ENCODE measurements around the gene OR4E1. TPM values are rescaled to one million over a fixed set of nuclear protein-coding genes. Genes with fewer than 3 reads are reported as not detected.
"Not testable (repeated sequence)": the region's sequence is repeated elsewhere in the genome, so short reads cannot be mapped to it uniquely, and the experiment has no call there.

Gene OR4E1
- total and polyA plus RNA-seq, 4 donors = not detected

DNA sequence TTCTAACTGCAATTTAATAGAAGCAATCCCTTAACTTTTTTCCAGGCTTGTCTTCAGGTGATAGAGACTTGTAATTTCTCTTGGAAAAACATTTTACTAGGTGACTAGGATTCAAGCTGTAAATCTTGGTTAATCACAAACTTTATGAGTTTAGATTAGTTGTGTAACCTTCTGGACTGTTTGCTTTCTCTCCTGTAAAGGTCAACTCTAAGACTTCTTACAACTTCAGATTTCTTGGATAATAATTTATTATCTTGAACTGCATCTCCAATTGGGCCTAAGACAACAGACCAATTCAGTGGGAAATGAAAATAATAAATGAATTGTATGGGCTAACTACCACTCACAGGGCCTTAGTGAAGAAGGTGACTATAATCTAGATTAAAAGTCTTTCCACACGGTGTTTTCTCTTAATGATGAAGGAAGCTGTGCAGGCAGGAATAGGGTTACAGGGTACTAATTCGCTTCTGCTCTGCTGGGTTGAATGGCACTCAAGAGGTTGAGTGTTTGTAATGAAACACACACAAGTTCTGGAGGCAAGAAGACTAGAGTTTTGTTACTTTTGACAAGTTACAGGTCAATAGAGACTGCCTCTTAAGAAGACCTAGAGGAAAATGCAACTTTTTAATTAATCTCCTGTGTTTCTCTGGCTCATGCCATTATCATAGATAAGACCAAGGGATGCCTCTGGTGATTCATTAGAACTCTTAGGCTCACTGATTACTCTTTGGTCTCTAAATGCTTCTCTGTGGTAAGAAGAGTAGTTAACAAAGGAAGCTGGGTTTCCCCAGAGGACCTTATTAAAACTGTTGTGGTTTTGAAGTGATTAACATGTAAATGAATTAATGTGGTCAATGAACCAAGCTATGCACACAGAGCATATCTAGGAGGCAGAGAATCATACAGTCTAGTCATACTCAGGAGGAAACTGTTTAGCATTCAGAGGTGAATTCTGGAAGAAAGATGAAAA, 30.0 kb upstream of the OR4E1 start:
- 63% methylated on average over 2 of the region's 2 CpGs for WGBS
- H3K4me1 ChIP-seq (ENCODE audit: control insufficient read depth in 4 of 4, insufficient read depth in 4 of 4, low read length in 3 of 4) = no peaks in the 10 kb centered on the region
- no peak for DNase-seq (ENCODE audit: low spot score)
- H3K27ac ChIP-seq (ENCODE audit: low read depth in 1 of 2, low read length in 2 of 2) = no peak overlapping the region
- H3K9me3 ChIP-seq (ENCODE audit: control insufficient read depth in 4 of 4, low read length in 3 of 4) = peaks cover 3 to 6% (median 4%) of the 10 kb centered on the region in 4 donors
- no peak overlapping the region for H3K9ac ChIP-seq (ENCODE audit: low read depth in 1 of 2, low read length in 2 of 2)
- TF ChIP-seq HNF4G (IDR thresholded peaks at IDR 0.05) = no peak
- TF ChIP-seq FOXA1 (IDR thresholded peaks at IDR 0.05) = no peak
- no peak for TF ChIP-seq JUND (IDR thresholded peaks at IDR 0.05)
- H3K27me3 ChIP-seq (ENCODE audit: control insufficient read depth in 4 of 4, insufficient read depth in 4 of 4, low read length in 3 of 4) = no peaks in the 10 kb centered on the region
- H3K4me3 ChIP-seq (ENCODE audit: low read depth in 1 of 3, low read length in 3 of 3) = no peak overlapping the region
- H3K36me3 ChIP-seq (ENCODE audit: control insufficient read depth in 4 of 4, insufficient read depth in 3 of 4, low read depth in 1 of 4, low read length in 3 of 4) = no peaks in the 10 kb centered on the region

DNA sequence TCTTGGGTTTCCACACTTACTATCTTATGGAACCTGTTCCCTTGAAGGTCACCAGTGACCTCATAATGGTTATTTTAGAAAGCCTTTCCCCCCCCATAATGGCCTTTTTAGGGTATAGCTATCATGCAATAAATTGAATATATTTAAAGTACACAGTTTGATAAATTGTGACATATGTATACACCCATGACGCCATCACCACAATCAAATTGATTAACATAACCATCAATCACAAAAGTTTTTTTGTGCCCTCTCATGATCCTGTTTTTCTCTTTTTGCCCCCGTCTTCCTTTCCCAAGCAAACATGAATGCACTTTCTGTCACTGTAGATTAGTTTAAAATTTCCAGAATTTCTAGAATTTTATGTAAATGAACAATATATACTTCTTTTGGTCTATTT, 28.7 kb upstream of the OR4E1 start:
- Histone ChIP-seq H3K9ac (ENCODE audit: low read depth in 1 of 2, low read length in 2 of 2) (no peak overlapping the region), H3K4me1 (ENCODE audit: control insufficient read depth in 4 of 4, insufficient read depth in 4 of 4, low read length in 3 of 4) (no peaks in the 10 kb centered on the region), H3K27me3 (ENCODE audit: control insufficient read depth in 4 of 4, insufficient read depth in 4 of 4, low read length in 3 of 4) (no peaks in the 10 kb centered on the region), H3K27ac (ENCODE audit: low read depth in 1 of 2, low read length in 2 of 2) (no peak overlapping the region), H3K36me3 (ENCODE audit: control insufficient read depth in 4 of 4, insufficient read depth in 3 of 4, low read depth in 1 of 4, low read length in 3 of 4) (no peaks in the 10 kb centered on the region), H3K9me3 (ENCODE audit: control insufficient read depth in 4 of 4, low read length in 3 of 4) (peaks cover 3 to 6% (median 3%) of the 10 kb centered on the region in 4 donors), H3K4me3 (ENCODE audit: low read depth in 1 of 3, low read length in 3 of 3) (no peak overlapping the region)
- TF ChIP-seq GABPA (IDR thresholded peaks at IDR 0.05 in 1 of 2, conservative IDR thresholded peaks at IDR 0.05 in 1 of 2) = no peak
- TF ChIP-seq JUND (IDR thresholded peaks at IDR 0.05) = no peak
- TF ChIP-seq, protein P1, sequence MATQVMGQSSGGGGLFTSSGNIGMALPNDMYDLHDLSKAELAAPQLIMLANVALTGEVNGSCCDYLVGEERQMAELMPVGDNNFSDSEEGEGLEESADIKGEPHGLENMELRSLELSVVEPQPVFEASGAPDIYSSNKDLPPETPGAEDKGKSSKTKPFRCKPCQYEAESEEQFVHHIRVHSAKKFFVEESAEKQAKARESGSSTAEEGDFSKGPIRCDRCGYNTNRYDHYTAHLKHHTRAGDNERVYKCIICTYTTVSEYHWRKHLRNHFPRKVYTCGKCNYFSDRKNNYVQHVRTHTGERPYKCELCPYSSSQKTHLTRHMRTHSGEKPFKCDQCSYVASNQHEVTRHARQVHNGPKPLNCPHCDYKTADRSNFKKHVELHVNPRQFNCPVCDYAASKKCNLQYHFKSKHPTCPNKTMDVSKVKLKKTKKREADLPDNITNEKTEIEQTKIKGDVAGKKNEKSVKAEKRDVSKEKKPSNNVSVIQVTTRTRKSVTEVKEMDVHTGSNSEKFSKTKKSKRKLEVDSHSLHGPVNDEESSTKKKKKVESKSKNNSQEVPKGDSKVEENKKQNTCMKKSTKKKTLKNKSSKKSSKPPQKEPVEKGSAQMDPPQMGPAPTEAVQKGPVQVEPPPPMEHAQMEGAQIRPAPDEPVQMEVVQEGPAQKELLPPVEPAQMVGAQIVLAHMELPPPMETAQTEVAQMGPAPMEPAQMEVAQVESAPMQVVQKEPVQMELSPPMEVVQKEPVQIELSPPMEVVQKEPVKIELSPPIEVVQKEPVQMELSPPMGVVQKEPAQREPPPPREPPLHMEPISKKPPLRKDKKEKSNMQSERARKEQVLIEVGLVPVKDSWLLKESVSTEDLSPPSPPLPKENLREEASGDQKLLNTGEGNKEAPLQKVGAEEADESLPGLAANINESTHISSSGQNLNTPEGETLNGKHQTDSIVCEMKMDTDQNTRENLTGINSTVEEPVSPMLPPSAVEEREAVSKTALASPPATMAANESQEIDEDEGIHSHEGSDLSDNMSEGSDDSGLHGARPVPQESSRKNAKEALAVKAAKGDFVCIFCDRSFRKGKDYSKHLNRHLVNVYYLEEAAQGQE (IDR thresholded peaks at IDR 0.05) = no peak
- TF ChIP-seq NR2F2 (IDR thresholded peaks at IDR 0.05) = no peak
- TF ChIP-seq, protein P2, sequence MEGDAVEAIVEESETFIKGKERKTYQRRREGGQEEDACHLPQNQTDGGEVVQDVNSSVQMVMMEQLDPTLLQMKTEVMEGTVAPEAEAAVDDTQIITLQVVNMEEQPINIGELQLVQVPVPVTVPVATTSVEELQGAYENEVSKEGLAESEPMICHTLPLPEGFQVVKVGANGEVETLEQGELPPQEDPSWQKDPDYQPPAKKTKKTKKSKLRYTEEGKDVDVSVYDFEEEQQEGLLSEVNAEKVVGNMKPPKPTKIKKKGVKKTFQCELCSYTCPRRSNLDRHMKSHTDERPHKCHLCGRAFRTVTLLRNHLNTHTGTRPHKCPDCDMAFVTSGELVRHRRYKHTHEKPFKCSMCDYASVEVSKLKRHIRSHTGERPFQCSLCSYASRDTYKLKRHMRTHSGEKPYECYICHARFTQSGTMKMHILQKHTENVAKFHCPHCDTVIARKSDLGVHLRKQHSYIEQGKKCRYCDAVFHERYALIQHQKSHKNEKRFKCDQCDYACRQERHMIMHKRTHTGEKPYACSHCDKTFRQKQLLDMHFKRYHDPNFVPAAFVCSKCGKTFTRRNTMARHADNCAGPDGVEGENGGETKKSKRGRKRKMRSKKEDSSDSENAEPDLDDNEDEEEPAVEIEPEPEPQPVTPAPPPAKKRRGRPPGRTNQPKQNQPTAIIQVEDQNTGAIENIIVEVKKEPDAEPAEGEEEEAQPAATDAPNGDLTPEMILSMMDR (IDR thresholded peaks at IDR 0.05; ENCODE audit: low read depth, low read length, missing input control) = no peak
- no peak for TF ChIP-seq TAF1 (conservative IDR thresholded peaks at IDR 0.05)
- no peak for TF ChIP-seq YY1 (IDR thresholded peaks at IDR 0.05)
- TF ChIP-seq RAD21 (IDR thresholded peaks at IDR 0.05) = no peak
- no peak for TF ChIP-seq RXRA (IDR thresholded peaks at IDR 0.05)
- TF ChIP-seq FOXA1 (IDR thresholded peaks at IDR 0.05) = no peak
- 80% methylated on average over 2 of the region's 2 CpGs for WGBS
- no peak for DNase-seq (ENCODE audit: low spot score)

DNA sequence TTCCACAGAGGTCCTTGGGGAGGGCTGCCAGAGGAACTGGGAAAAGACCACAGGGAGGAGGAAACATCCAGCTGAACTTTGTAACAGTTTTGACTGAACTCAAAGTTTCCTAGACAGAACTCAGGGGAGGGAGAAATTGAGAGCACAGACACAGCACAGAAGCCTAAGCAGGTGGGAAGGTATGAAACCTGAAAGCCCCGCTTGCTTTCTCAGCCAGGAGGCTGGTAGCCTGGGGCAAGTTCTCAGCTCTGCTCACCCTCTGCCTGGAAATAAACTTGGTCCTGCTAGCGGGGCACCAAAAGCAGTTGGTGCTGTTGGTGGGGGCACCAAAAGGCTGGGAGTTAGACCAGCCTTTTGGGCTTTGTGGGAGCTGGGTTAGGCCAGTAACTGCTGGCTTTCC, 25.9 kb upstream of the OR4E1 start:
- Histone ChIP-seq H3K9ac (ENCODE audit: low read depth in 1 of 2, low read length in 2 of 2) (no peak overlapping the region), H3K4me1 (ENCODE audit: control insufficient read depth in 4 of 4, insufficient read depth in 4 of 4, low read length in 3 of 4) (no peaks in the 10 kb centered on the region), H3K9me3 (ENCODE audit: control insufficient read depth in 4 of 4, low read length in 3 of 4) (no peaks in the 10 kb centered on the region), H3K36me3 (ENCODE audit: control insufficient read depth in 4 of 4, insufficient read depth in 3 of 4, low read depth in 1 of 4, low read length in 3 of 4) (no peaks in the 10 kb centered on the region), H3K27me3 (ENCODE audit: control insufficient read depth in 4 of 4, insufficient read depth in 4 of 4, low read length in 3 of 4) (no peaks in the 10 kb centered on the region), H3K4me3 (ENCODE audit: low read depth in 1 of 3, low read length in 3 of 3) (no peak overlapping the region), H3K27ac (ENCODE audit: low read depth in 1 of 2, low read length in 2 of 2) (no peak overlapping the region)
- no peak for DNase-seq (ENCODE audit: low spot score)
- TF ChIP-seq NR2F2 (IDR thresholded peaks at IDR 0.05) = no peak
- TF ChIP-seq, protein P1 (IDR thresholded peaks at IDR 0.05) = no peak
- no peak for TF ChIP-seq SP1 (IDR thresholded peaks at IDR 0.05)
- TF ChIP-seq FOXA2 (IDR thresholded peaks at IDR 0.05) = no peak
- TF ChIP-seq RAD21 (IDR thresholded peaks at IDR 0.05) = no peak
- TF ChIP-seq EGR1 (IDR thresholded peaks at IDR 0.05; ENCODE audit: low read depth in 2 of 2) = no peak
- TF ChIP-seq YY1 (IDR thresholded peaks at IDR 0.05) = no peak
- TF ChIP-seq FOXA1 (IDR thresholded peaks at IDR 0.05) = no peak
- WGBS = 70% methylated on average over 2 of the region's 2 CpGs

DNA sequence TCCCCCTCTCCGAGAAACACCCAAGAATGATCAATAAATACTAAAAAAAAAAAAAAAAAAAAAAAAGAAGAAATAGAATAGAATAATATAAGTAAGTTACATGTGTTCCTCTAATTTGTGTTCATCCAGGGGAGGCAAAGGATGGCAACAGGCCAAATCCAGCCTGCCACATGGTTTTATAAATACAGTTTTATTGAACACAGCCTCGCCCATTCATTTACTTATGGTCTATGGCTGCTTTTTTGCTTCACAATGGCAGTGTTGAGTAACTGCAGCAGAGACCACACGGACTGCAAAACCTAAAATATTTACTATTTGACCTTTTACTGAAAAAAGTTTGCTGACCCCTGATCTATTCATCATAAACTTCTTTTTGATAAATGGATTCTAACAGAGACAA, 24.9 kb upstream of the OR4E1 start:
- not testable (repeated sequence) for H3K27me3 ChIP-seq (ENCODE audit: control insufficient read depth in 4 of 4, insufficient read depth in 4 of 4, low read length in 3 of 4); H3K9ac ChIP-seq (ENCODE audit: low read depth in 1 of 2, low read length in 2 of 2); H3K36me3 ChIP-seq (ENCODE audit: control insufficient read depth in 4 of 4, insufficient read depth in 3 of 4, low read depth in 1 of 4, low read length in 3 of 4); H3K4me3 ChIP-seq (ENCODE audit: low read depth in 1 of 3, low read length in 3 of 3); H3K27ac ChIP-seq (ENCODE audit: low read depth in 1 of 2, low read length in 2 of 2); H3K4me1 ChIP-seq (ENCODE audit: control insufficient read depth in 4 of 4, insufficient read depth in 4 of 4, low read length in 3 of 4); H3K9me3 ChIP-seq (ENCODE audit: control insufficient read depth in 4 of 4, low read length in 3 of 4); DNase-seq (ENCODE audit: low spot score)
- 44% methylated on average over 2 of the region's 3 CpGs for WGBS
